SK-N-MC (cell line): ENCODE data around the gene CARD10.
A peak's percentile ranks its signal among the peaks of the same experiment; 100 is the strongest.
"Not testable (repeated sequence)": the region's sequence is repeated elsewhere in the genome, so short reads cannot be mapped to it uniquely, and the experiment has no call there.

Source experiments
- DNase-seq: peaks from one replicate; pipeline ENCODE4 v3.0.0-alpha.2; 2011; ENCODE audit warnings: low read depth, low spot score
- H3K27ac ChIP-seq: fragments of 200-600 bp; sonication (generic); 2 replicates; pipeline ENCODE4 v1.5.1; 2016; ENCODE audit warnings: mixed run types
- H3K36me3 ChIP-seq: fragments of 200-600 bp; sonication (generic); 2 replicates; pipeline ENCODE4 v1.6.1; 2017; ENCODE audit warnings: antibody characterized with exemption, low read length, mixed read lengths; ENCODE audit not compliant: insufficient read depth
- H3K4me3 ChIP-seq: fragments of 200-600 bp; sonication (generic); 2 replicates; pipeline ENCODE4 v1.5.1; 2016
- H3K9ac ChIP-seq: fragments of 200-600 bp; sonication (generic); 2 replicates; pipeline ENCODE4 v1.8.0; 2017; ENCODE audit warnings: mixed run types, mixed read lengths; ENCODE audit not compliant: insufficient read length
- H3K9me3 ChIP-seq: fragments of 200-600 bp; sonication (generic); 2 replicates; pipeline ENCODE4 v1.6.1; 2017; ENCODE audit warnings: low read depth, mild to moderate bottlenecking, antibody characterized with exemption, low read length, moderate library complexity, mixed read lengths
- EZH2 ChIP-seq: fragments of 200-600 bp; sonication (generic); IDR thresholded peaks from one replicate; pipeline ENCODE4 v1.6.1; 2017; ENCODE audit warnings: antibody characterized with exemption
- FOXP2 ChIP-seq: optimal IDR thresholded peaks from 2 replicates; pipeline ENCODE3; 2011; ENCODE audit warnings: mild to moderate bottlenecking, moderate library complexity; ENCODE audit not compliant: insufficient read depth; ENCODE audit errors: extremely low read length, control extremely low read depth
- POLR2AphosphoS5 ChIP-seq: IDR thresholded peaks from 2 replicates; pipeline ENCODE4 v1.6.1; 2012; ENCODE audit warnings: mild to moderate bottlenecking, low read depth, low read length, borderline replicate concordance

Gene CARD10

DNA sequence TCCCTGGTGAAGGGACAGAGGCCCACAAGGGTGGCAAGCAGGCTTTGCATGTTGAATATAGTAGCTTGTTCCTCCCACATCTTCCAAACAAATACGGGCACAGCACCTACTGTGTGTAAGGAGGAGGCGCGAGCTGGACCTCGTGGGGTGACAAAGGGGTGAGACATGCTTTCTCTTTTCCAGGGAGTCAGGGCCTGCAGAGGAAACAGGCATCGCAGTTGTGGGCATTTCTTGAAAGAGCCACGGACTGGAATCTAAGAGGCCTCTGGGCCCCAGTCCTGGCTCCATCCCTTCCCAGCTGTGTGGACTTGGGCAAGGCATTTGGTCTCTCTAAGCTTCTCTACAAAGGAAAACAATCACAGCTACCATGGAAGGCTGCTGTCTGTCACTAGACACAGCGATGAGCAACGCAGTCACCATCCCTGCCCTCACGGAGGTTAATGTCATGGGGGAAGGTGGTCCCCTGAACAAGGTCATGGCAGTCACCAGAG, 28.1 kb upstream of the CARD10 start:
- Histone ChIP-seq H3K27ac (no peak overlapping the region), H3K9me3 (no peaks in the 10 kb centered on the region), H3K36me3 (no peaks in the 10 kb centered on the region), H3K9ac (no peak overlapping the region), H3K4me3 (no peak overlapping the region)
- DNase-seq, result no peak
- TF ChIP-seq EZH2 (no peak), FOXP2 (no peak)

DNA sequence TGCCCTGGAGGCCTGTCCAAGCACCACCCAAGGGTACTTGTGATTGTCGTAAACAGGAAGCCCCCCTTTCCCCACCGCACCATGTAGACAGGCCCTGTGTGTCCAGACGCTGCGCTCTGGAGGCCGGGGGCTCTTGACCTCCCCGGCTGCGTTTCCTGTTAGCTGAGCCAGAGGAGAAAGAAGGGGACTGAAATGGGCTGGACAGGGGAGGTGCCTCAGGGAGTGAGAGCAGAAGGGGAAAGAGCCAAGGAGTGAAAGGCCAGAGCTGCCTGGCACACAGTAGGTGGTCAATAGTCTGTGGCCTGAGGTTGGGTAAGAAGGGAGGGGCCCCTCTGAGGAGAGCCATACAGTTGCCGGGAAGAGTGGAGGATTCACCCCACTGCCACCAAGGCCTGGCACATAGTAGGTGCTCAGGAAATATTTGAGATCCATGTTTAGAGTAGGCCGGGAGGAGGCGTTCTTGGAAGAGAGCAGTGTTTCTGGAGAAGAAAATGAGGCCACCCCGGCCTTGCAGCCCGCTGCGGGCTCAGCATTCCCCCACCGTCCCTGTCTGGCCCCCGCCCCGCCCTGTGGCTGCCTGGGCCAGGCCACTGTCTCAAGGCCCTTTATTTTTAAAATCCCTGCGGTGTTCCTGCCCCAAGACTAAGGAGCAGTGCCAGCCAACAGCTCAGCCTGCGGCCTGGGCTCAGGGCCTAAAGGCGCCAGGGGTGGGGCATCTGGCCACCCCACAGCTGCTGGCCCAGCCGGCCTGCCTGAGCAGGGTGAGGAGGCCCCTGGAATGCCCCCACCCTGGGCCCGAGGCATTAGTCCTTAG, 27.4 kb upstream of the CARD10 start:
- Histone ChIP-seq H3K9ac (no peak overlapping the region), H3K9me3 (no peaks in the 10 kb centered on the region), H3K4me3 (no peak overlapping the region), H3K36me3 (no peaks in the 10 kb centered on the region), H3K27ac (no peak overlapping the region)
- no peak for DNase-seq
- TF ChIP-seq EZH2, result no peak
- TF ChIP-seq FOXP2, result no peak
- no peak for TF ChIP-seq POLR2AphosphoS5

DNA sequence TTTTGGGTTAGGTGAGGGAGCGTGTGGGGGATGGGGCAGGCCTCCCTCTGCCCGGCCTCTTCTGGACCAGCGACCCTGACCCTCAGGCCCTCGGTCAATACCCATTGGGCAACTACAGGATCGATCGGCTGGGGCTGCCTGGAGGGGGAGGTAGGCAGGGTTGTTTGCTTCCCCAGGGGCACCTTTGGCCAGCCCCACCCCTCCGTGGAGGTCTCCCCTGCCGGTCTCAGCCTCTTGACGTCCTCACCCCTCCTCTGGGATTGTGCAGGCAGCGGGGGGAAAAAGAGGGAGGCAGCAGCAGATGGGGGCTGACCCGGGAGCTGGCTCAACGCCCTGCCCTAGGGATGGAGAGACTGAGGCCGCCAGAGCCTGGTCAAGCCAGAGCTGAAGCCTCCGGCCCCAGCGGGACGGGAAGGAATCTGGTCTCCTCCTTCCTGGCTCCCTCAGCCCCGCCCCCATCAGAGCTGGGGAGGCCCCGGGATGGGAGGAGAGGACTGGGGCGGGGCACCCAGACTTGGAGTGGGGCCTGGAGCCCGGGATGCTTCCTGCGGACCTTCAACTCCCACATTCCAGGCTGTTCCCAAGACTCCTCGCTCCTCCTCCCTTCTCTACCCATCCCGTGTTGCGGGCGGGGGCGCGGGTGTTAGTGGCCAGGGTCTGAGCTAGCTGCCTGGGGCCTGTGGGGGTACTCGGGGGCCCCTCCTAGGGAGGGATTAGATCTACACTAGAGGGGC, 26.7 kb upstream of the CARD10 start:
- Histone ChIP-seq H3K4me3 (peak overlapping the region; percentile 18; the same call in 1 of the 2 replicates), H3K36me3 (no peaks in the 10 kb centered on the region), H3K9me3 (no peaks in the 10 kb centered on the region), H3K9ac (no peak overlapping the region), H3K27ac (no peak overlapping the region)
- TF ChIP-seq POLR2AphosphoS5 (no peak), EZH2 (no peak), FOXP2 (no peak)
- DNase-seq, result no peak

DNA sequence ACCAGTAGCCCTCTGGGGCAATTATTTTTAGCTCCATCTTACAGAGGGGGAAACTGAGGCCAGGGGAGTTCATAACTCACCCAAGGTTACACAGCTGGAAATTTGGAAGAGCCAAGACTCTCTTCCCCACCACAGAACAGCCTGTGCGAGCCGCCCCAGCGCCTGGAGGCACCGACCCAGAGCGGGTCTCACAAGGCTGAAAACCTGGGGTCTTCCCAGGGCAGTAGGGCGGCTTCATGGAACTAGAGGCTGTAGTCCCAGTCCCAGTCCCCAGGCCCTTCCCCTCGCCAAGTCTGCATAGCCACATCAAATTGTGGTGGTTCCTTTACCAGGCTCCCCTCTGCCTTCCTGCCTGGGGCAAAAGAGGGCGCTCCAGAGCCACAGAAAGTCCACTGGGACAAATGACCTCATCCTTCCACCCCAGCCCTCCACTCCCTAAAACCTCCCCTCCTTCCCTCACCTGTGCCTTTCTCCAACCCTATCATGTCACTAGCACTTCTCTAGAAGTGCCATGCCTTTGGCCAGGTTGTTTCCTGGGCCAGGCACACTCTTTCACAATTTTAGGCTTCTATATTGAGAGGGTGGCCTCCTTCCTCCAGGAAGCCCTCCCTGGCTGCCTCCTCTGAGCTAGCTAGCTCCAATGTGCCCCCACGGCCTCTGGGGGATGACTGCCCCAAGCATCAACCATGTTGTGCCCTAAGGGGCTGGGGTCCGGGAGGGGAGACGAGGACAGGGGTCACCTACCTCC, 25.9 kb upstream of the CARD10 start:
- H3K27ac ChIP-seq, result no peak overlapping the region
- H3K36me3 ChIP-seq, result no peaks in the 10 kb centered on the region
- TF ChIP-seq POLR2AphosphoS5, result no peak
- no peak for TF ChIP-seq FOXP2
- no peak for TF ChIP-seq EZH2
- no peak overlapping the region; the same call in 1 of the 2 replicates for H3K4me3 ChIP-seq
- H3K9me3 ChIP-seq, result no peaks in the 10 kb centered on the region
- H3K9ac ChIP-seq, result no peak overlapping the region
- no peak for DNase-seq

DNA sequence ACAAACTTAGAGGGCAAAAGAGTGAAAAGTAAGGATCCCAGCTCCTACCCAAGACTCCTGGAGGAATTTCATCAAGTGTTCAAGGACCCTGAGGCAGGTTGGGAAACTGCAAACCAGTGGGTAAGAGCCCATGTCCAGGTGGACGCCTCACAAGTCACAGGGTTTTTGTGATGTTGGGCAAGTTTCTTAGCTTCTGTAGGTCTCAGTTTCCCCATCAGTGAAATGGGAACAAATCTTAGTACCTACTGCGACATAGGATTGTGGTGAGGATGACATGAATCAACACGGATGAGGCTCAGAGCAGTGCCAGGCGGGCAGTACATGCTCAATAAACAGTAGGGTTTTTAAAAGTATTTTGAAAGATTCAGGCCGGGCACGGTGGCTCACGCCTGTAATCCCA, 23.7 kb upstream of the CARD10 start:
- DNase-seq, result no peak
- no peak overlapping the region for H3K4me3 ChIP-seq
- no peaks in the 10 kb centered on the region for H3K36me3 ChIP-seq
- H3K9ac ChIP-seq, result no peak overlapping the region
- TF ChIP-seq POLR2AphosphoS5, result no peak
- no peak for TF ChIP-seq FOXP2
- TF ChIP-seq EZH2, result no peak
- no peak overlapping the region for H3K27ac ChIP-seq
- no peaks in the 10 kb centered on the region for H3K9me3 ChIP-seq

DNA sequence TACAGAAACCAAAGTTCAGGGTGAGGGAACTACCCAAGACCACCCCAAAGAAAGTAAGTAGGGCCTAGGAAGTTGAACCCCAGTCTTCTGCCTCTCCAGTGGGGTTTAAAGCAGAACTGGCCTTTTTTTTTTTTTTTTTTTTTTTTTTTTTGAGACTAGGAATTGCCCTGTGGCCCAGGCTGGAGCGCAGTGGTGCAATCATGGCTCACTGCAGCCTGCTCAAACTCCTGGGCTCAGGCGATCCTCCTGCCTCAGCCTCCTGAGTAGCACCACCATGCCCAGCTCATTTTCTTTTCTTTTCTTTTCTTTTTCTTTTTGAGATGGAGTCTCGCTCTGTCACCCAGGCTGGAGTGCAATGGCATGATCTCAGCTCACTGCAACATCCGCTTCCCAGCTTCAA, 23.2 kb upstream of the CARD10 start:
- not testable (repeated sequence) for H3K9ac ChIP-seq, H3K36me3 ChIP-seq, H3K4me3 ChIP-seq, H3K9me3 ChIP-seq, DNase-seq
- H3K27ac ChIP-seq, result peak overlapping the region; percentile 68

DNA sequence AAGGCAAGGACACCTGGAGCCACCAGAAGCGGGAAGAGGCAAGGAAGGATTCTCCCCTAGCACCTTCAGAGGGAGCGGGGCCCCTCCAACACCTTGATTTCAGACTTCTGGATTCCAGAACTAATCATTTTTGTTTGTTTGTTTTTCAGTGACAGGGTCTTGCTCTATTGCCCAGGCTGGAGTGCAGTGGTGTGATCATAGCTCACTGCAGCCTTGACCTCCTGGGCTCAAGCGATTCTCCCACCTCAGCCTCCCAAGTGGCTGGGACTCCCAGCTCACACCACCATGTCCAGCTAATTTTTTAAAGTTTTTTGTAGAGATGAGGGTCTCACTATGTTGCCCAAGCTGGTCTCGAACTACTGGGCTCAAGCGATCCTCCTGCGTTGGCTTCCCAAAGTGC, 20.6 kb upstream of the CARD10 start:
- not testable (repeated sequence) for H3K36me3 ChIP-seq, H3K9ac ChIP-seq, DNase-seq, H3K27ac ChIP-seq, H3K9me3 ChIP-seq, H3K4me3 ChIP-seq

DNA sequence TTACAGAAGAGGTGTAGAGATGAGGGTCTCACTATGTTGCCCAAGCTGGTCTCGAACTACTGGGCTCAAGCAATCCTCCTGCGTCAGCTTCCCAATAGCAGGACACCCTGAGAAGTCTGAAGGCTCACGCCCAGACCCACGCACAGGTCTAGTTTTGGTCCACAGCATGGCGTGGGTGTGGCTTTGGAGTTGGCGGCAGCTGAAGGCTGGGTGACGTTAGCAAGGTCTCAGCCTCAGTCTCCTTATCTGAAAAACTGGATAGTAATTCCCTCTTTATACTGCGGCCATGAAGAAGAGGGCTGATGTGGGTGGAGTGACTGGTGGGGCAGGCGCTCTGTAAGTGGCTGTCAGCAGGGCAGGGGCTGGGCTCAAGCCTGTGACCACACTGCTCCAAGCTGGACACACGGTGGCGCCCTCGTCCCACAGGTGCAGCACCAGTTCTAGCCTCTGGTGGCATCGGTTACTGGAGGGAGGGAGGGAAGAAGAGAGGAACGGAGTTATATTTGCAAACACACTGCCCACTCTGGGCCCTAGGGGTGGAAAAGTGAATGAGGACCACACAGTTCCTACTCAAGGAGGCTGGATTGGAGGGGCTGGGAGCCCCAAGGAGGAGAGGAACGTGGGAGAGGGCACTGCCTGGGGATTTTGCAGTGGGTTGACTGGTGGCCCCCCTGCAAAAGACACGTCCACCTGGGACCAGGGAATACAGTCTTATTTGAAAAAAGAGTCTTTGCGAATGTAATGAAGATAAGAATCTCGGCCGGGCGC, 19.6 kb upstream of the CARD10 start:
- DNase-seq, result peak; percentile 60
- H3K4me3 ChIP-seq, result no peak overlapping the region
- no peaks in the 10 kb centered on the region for H3K36me3 ChIP-seq
- H3K27ac ChIP-seq, result no peak overlapping the region
- H3K9ac ChIP-seq, result no peak overlapping the region
- H3K9me3 ChIP-seq, result no peaks in the 10 kb centered on the region
- no peak for TF ChIP-seq EZH2
